ENCODE data around the gene TAF11L5.
"Not testable (repeated sequence)": the region's sequence is repeated elsewhere in the genome, so short reads cannot be mapped to it uniquely, and the experiment has no call there.

Gene TAF11L5

GRCh38 chr5:17521501-17521900 is 3.5 kb upstream of the TAF11L5 start, which contains the start of gene TAF11L4:
TSS of gene TAF11L4 (plus strand) at chr5:17521801.
- H3K9me3 ChIP-seq (ENCODE audit: control insufficient read depth, insufficient read depth, low read length); H3K4me1 ChIP-seq (ENCODE audit: insufficient read depth, low read length); H3K9ac ChIP-seq (ENCODE audit: low read depth, low read length); H3K36me3 ChIP-seq (ENCODE audit: insufficient read depth, low read length): not testable (repeated sequence)

GRCh38 chr5:17526504-17526903 is 1.5 kb downstream of the TAF11L5 start:
- H3K9ac ChIP-seq (ENCODE audit: low read depth, low read length) = not testable (repeated sequence)

GRCh38 chr5:17528369-17528768 is 3.3 kb downstream of the TAF11L5 start, which contains the start of gene TAF11L6:
TSS of gene TAF11L6 (plus strand) at chr5:17528669.
- H3K36me3 ChIP-seq (ENCODE audit: insufficient read depth, low read length); H3K9ac ChIP-seq (ENCODE audit: low read depth, low read length); H3K4me1 ChIP-seq (ENCODE audit: insufficient read depth, low read length); H3K9me3 ChIP-seq (ENCODE audit: control insufficient read depth, insufficient read depth, low read length): not testable (repeated sequence)

More at GRCh38 chr5:17526504-17526903, 1.5 kb downstream of the TAF11L5 start:
- not testable (repeated sequence) for H3K36me3 ChIP-seq (ENCODE audit: insufficient read depth, low read length); H3K9me3 ChIP-seq (ENCODE audit: control insufficient read depth, insufficient read depth, low read length); H3K4me1 ChIP-seq (ENCODE audit: insufficient read depth, low read length)

Data from ES-I3 (cell line).